ENCODE data around the gene SLC25A1. TPM values are rescaled to one million over a fixed set of nuclear protein-coding genes. Genes with fewer than 3 reads are reported as not detected.

SLC25A1 gene
- polyA plus RNA-seq, 2 of the 4 experiments (the other 2 are of a cell fraction), result 11.4 to 60.1 TPM

GRCh38 chr22:19147195-19147780 lies 31.2 kb downstream of the SLC25A1 start:
- ChIA-PET CTCF (interaction anchor here (1.1 to 1.5 kb wide), 2 partner anchors 9 to 27 kb away, joined by 4 read pairs; no protein-coding TSS in a partner anchor), POLR2A (no interaction called here)
- Histone ChIP-seq H3K4me3 (no peak overlapping the region), H3K27ac (no peak overlapping the region), H3K9me3 (no peaks in the 10 kb centered on the region), H3K4me2 (no peak overlapping the region), H3K4me1 (peaks cover 6% of the 10 kb centered on the region; the same call in 2 of the 3 replicates)
- WGBS (ENCODE audit: missing lambda C conversion rate), result 74% methylated on average over 8 of the region's 9 CpGs
- ATAC-seq, result no peak
- no peak for TF ChIP-seq E2F6 (IDR thresholded peaks at IDR 0.05; ENCODE audit: borderline replicate concordance, low read depth)
- no peak for TF ChIP-seq EHF (CRISPR knock-in tag; IDR thresholded peaks at IDR 0.05)
- FAIRE-seq, result no peak
- no peak for DNase-seq (ENCODE audit: low read depth in 1 of 2, low spot score in 1 of 2)

GRCh38 chr22:19146215-19146968 lies 32.1 kb downstream of the SLC25A1 start:
- no peak for FAIRE-seq
- TF ChIP-seq HOXA7 (CRISPR knock-in tag; IDR thresholded peaks at IDR 0.05) (no peak), HEYL (CRISPR knock-in tag; IDR thresholded peaks at IDR 0.05) (no peak), KDM5A (IDR thresholded peaks at IDR 0.05) (no peak), ESRRA (IDR thresholded peaks at IDR 0.05; ENCODE audit: borderline replicate concordance, low read length) (no peak), BHLHE40 (IDR thresholded peaks at IDR 0.05; ENCODE audit: low read depth, low read length) (no peak), RNF2 (IDR thresholded peaks at IDR 0.05; ENCODE audit: borderline replicate concordance, low read depth) (no peak), FOSB (CRISPR knock-in tag; IDR thresholded peaks at IDR 0.05) (no peak), MAZ (IDR thresholded peaks at IDR 0.05; ENCODE audit: borderline replicate concordance, low read depth, low read length) (no peak), PHF8 (IDR thresholded peaks at IDR 0.05; ENCODE audit: borderline replicate concordance, low read depth) (no peak)

GRCh38 chr22:19143967-19144400 lies 34.6 kb downstream of the SLC25A1 start:
- peak overlapping the region; percentile 95 for H3K4me2 ChIP-seq
- peaks cover 6% of the 10 kb centered on the region; the same call in 2 of the 3 replicates for H3K4me1 ChIP-seq
- CTCF ChIA-PET, result interaction anchor here (0.6 to 3.3 kb wide), 20 partner anchors 8 to 486 kb away, joined by 3 to 27 read pairs (median 4); partner anchors contain the start of gene CDC45
- TF ChIP-seq CHD2 (IDR thresholded peaks at IDR 0.05; ENCODE audit: low read length, partially characterized antibody), result no peak
- TF ChIP-seq JUNB (IDR thresholded peaks at IDR 0.05), result no peak
- no peak for TF ChIP-seq POLR2AphosphoS2 (conservative IDR thresholded peaks at IDR 0.05; ENCODE audit: low read length)
- TF ChIP-seq HOXA7 (CRISPR knock-in tag; IDR thresholded peaks at IDR 0.05), result no peak
- no peak for TF ChIP-seq KDM1A (IDR thresholded peaks at IDR 0.05; ENCODE audit: low read depth)
- no peak for TF ChIP-seq ZNF302 (CRISPR knock-in tag; IDR thresholded peaks at IDR 0.05)
- no peak for TF ChIP-seq NR3C1 (IDR thresholded peaks at IDR 0.05)
- TF ChIP-seq RAD21 (conservative IDR thresholded peaks at IDR 0.05 in 1 of 2, IDR thresholded peaks at IDR 0.05 in 1 of 2), result no peak
- TF ChIP-seq KDM5A (IDR thresholded peaks at IDR 0.05), result no peak
- no peak for TF ChIP-seq MAFK (IDR thresholded peaks at IDR 0.05; ENCODE audit: partially characterized antibody)
- no peak for TF ChIP-seq RARB (CRISPR knock-in tag; IDR thresholded peaks at IDR 0.05)
- no peak for TF ChIP-seq BCL3 (IDR thresholded peaks at IDR 0.05)
- no peak for TF ChIP-seq MYC (IDR thresholded peaks at IDR 0.05; ENCODE audit: borderline replicate concordance, low read length)
- TF ChIP-seq ZFP36 (IDR thresholded peaks at IDR 0.05; ENCODE audit: borderline replicate concordance, partially characterized antibody), result no peak
- H3K4me3 ChIP-seq, result peak overlapping the region; percentile 97
- POLR2A ChIA-PET, result interaction anchor here (0.9 to 1.6 kb wide), 9 partner anchors 11 to 486 kb away, joined by 3 to 6 read pairs (median 3); partner anchors contain the start of genes DGCR2, HIRA and SLC25A1
- ATAC-seq, result peak in 1 of 2 experiments; percentile 41; a peak in 3 of 6 replicates
- 4% methylated on average over 15 of the region's 17 CpGs for WGBS (ENCODE audit: missing lambda C conversion rate)
- no peak for DNase-seq (ENCODE audit: low read depth in 1 of 2, low spot score in 1 of 2)
- FAIRE-seq, result no peak
- no peaks in the 10 kb centered on the region for H3K9me3 ChIP-seq
- peak overlapping the region; percentile 74 to 92 for H3K27ac ChIP-seq

More at GRCh38 chr22:19146215-19146968, 32.1 kb downstream of the SLC25A1 start:
- H3K4me2 ChIP-seq, result no peak overlapping the region
- DNase-seq (ENCODE audit: low read depth in 1 of 2, low spot score in 1 of 2), result peak in 1 of 2 experiments; percentile 18
- peaks cover 6% of the 10 kb centered on the region; the same call in 2 of the 3 replicates for H3K4me1 ChIP-seq
- ATAC-seq, result no peak
- no peak overlapping the region for H3K27ac ChIP-seq
- ChIA-PET CTCF (interaction anchor here (1.1 to 2.6 kb wide), 5 partner anchors 10 to 331 kb away, joined by 4 to 18 read pairs (median 6); no protein-coding TSS in a partner anchor), POLR2A (no interaction called here)
- H3K9me3 ChIP-seq, result no peaks in the 10 kb centered on the region
- H3K4me3 ChIP-seq, result no peak overlapping the region
- WGBS (ENCODE audit: missing lambda C conversion rate), result 69% methylated on average over 11 of the region's 11 CpGs

All from A549 (cell line).